A549 (cell line): ENCODE measurements around the gene KIFAP3. TPM values are rescaled to one million over a fixed set of nuclear protein-coding genes. Genes with fewer than 3 reads are reported as not detected.

ENCODE experiments used
- ATAC-seq, 2 experiments: fragments of 200-7000 bp in 1 of 2; fragments of >200 bp in 1 of 2; cut with Nextera tagmentation in 1 of 2; cut with Tn5 transposase in 1 of 2; 3 replicates each; pipeline versions ENCODE4 v1.8.0 to v1.9.1; 2018 to 2020; ENCODE audit warnings: mild to moderate bottlenecking in 1 of 2, moderate library complexity in 1 of 2
- CTCF ChIA-PET: fragments of 300-600 bp; sonication (Branson Sonifier 250); formaldehyde crosslinking; extraction: SDS; loops from one replicate; lab custom pipeline; 2021; ENCODE audit warnings: antibody characterized with exemption, inconsistent platforms; lab: Yijun Ruan, JAX
- POLR2A ChIA-PET: fragments of 350-600 bp; formaldehyde crosslinking; extraction: SDS; loops from one replicate; lab custom pipeline; 2021; ENCODE audit warnings: antibody characterized with exemption, inconsistent platforms; lab: Yijun Ruan, JAX
- DNase-seq, 2 experiments: peaks; one replicate each; pipeline versions ENCODE4 v3.0.0 to v3.0.0-alpha.2; 2011 to 2016; ENCODE audit warnings: low read depth in 1 of 2, low spot score in 1 of 2
- FAIRE-seq: peaks from 2 replicates; lab custom pipeline; 2011; peaks lifted over from hg19 to GRCh38; lab: Jason Lieb, UNC
- H3K27ac ChIP-seq, 2 experiments: fragments of >200 bp; sonication (Bioruptor Twin); formaldehyde crosslinking; 3 replicates each; pipeline ENCODE4 v1.5.1; 2016 to 2017
- H3K4me1 ChIP-seq: fragments of >200 bp; sonication (Bioruptor Twin); formaldehyde crosslinking; 3 replicates; pipeline ENCODE4 v1.6.1; 2016
- H3K4me2 ChIP-seq: fragments of >200 bp; sonication (Bioruptor Twin); formaldehyde crosslinking; 3 replicates; pipeline ENCODE4 v1.6.1; 2016
- H3K4me3 ChIP-seq: fragments of >200 bp; sonication (Bioruptor Twin); formaldehyde crosslinking; 3 replicates; pipeline ENCODE4 v1.5.1; 2016
- H3K9me3 ChIP-seq: fragments of >200 bp; sonication (Bioruptor Twin); formaldehyde crosslinking; 3 replicates; pipeline ENCODE4 v1.6.1; 2016
- BHLHE40 ChIP-seq: IDR thresholded peaks from 2 replicates; pipeline ENCODE4 v1.6.1; 2012; ENCODE audit warnings: low read depth, low read length, inconsistent platforms
- CTCF ChIP-seq: fragments of >200 bp; sonication (Bioruptor Twin); formaldehyde crosslinking; IDR thresholded peaks from 3 replicates; pipeline ENCODE4 v1.5.1; 2016
- EP300 ChIP-seq, 2 experiments: fragments of >200 bp; sonication (Bioruptor Twin); formaldehyde crosslinking; IDR thresholded peaks; 2 replicates in 1 of 2; 3 replicates in 1 of 2; pipeline ENCODE4 v1.6.1; 2016 to 2017
- GATA3 ChIP-seq: IDR thresholded peaks from 2 replicates; pipeline ENCODE4 v1.6.1; 2012; ENCODE audit warnings: borderline replicate concordance
- HOXB13 ChIP-seq: fragments of 250-450 bp; sonication (Bioruptor Pico); IDR thresholded peaks from 2 replicates; pipeline ENCODE4 v1.5.0; 2020; ENCODE audit warnings: low read depth, mild to moderate bottlenecking, moderate library complexity
- KDM1A ChIP-seq: fragments of 200-600 bp; sonication (generic); IDR thresholded peaks from 2 replicates; pipeline ENCODE4 v1.6.1; 2016; ENCODE audit warnings: low read depth, mild to moderate bottlenecking
- KDM5A ChIP-seq: fragments of 200-600 bp; sonication (generic); IDR thresholded peaks from 2 replicates; pipeline ENCODE4 v1.6.1; 2016; ENCODE audit warnings: antibody characterized with exemption, mild to moderate bottlenecking
- MAFK ChIP-seq: fragments of 450-650 bp; IDR thresholded peaks from 2 replicates; pipeline ENCODE4 v1.6.1; 2014; ENCODE audit not compliant: partially characterized antibody
- NFE2L2 ChIP-seq: fragments of 150-350 bp; conservative IDR thresholded peaks from 2 replicates; pipeline ENCODE4 v1.6.1; 2014; ENCODE audit warnings: low read length
- PBX3 ChIP-seq: IDR thresholded peaks from 2 replicates; pipeline ENCODE4 v1.6.1; 2012
- RAD21 ChIP-seq, 2 experiments: fragments of >200 bp in 1 of 2; sonication (Bioruptor Twin) in 1 of 2; formaldehyde crosslinking in 1 of 2; IDR thresholded peaks in 1 of 2; conservative IDR thresholded peaks in 1 of 2; 2 replicates in 1 of 2; 3 replicates in 1 of 2; pipeline ENCODE4 v1.6.1; 2012 to 2018; ENCODE audit warnings: inconsistent platforms in 1 of 2
- RFX5 ChIP-seq: fragments of 450-650 bp; IDR thresholded peaks from 2 replicates; pipeline ENCODE4 v1.7.1; 2014; ENCODE audit warnings: antibody characterized with exemption, mild to moderate bottlenecking, moderate library complexity
- SMC3 ChIP-seq: fragments of >200 bp; sonication (Bioruptor Twin); formaldehyde crosslinking; IDR thresholded peaks from 3 replicates; pipeline ENCODE4 v1.6.1; 2018; ENCODE audit warnings: inconsistent platforms
- TP53 ChIP-seq: fragments of 250-450 bp; sonication (Bioruptor Pico); IDR thresholded peaks from 2 replicates; pipeline ENCODE4 v1.5.0; 2021; ENCODE audit warnings: mild to moderate bottlenecking, moderate library complexity
- ZC3H11A ChIP-seq: fragments of 450-650 bp; IDR thresholded peaks from 2 replicates; pipeline ENCODE4 v1.6.1; 2014; ENCODE audit warnings: antibody characterized with exemption, mild to moderate bottlenecking
- ZNF302 ChIP-seq: fragments of 250-450 bp; sonication (Bioruptor Pico); IDR thresholded peaks from 2 replicates; pipeline ENCODE4 v1.9.0; 2021; ENCODE audit warnings: inconsistent platforms, mild to moderate bottlenecking, moderate library complexity
- WGBS: methylation state at CpG from one replicate; pipeline ENCODE4 v1.1.6; 2017; ENCODE audit errors: missing lambda C conversion rate; 5-methylcytosine and 5-hydroxymethylcytosine counted together
- polyA plus RNA-seq, 4 experiments: library from polyadenylated mRNA; depleted of rRNA in 3 of 4; stranded (reverse); fragments of >200 nt; fragmentation: RNase III in 1 of 4; extraction: RNeasy Plus Mini Kit Qiagen cat#74134 plus additional on column Dnase treatment in 1 of 4; gene quantifications; 2 replicates in 3 of 4; 3 replicates in 1 of 4; pipeline ENCODE4 v1.2.3, GENCODE V29; 2011 to 2017
- TF ChIP-seq, protein P1 (sequence below): fragments of >200 bp; sonication (Bioruptor Twin); formaldehyde crosslinking; IDR thresholded peaks from 3 replicates; pipeline ENCODE4 v1.6.1; 2016

KIFAP3 gene
- polyA plus RNA-seq, 2 of the 4 experiments (the other 2 are of a cell fraction): 11.7 to 19.0 TPM

DNA sequence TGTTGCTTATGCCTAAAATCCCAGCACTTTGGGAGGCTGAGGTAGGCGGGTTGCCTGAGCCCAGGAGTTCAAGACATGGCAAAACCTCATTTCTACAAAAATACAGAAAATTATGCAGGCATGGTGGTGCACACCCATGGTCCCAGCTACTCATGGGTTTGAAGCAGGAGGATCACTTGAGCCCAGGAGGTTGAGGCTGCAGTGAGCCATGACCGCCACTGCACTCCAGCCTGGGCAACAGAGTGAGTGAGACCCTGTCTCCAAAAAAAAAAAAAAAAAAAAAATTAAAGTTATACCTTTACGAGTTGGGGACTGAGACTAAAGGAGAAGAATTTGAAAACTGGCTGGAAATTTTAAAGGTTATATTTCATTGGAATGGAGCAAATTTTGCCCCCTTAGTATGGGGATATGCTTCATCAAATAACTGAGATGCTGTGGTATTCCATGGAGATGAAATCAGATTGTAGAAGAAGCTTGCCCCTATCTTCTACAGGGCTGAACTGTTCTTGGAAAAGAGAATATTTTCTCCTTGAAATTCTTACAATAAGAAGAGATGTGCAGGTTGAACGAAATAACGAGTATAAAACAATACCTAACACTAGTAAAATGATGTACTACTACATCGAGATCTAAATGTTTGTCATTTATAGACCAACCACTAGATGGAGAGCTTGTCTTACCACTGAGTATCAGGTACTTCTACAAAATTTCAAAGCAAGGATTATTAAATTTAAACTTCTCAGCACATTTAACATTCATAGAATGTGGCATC lies 145.9 kb downstream of the KIFAP3 start:
- no peak overlapping the region for H3K27ac ChIP-seq
- H3K4me3 ChIP-seq: no peak overlapping the region
- FAIRE-seq: peak; percentile 95
- H3K9me3 ChIP-seq: no peaks in the 10 kb centered on the region
- H3K4me2 ChIP-seq: no peak overlapping the region
- 27% methylated on average over 6 of the region's 6 CpGs for WGBS
- H3K4me1 ChIP-seq: no peaks in the 10 kb centered on the region
- CTCF ChIA-PET: interaction anchor here (0.8 to 2.5 kb wide), 15 partner anchors 9 to 1293 kb away, joined by 3 to 12 read pairs (median 3); partner anchors contain the start of gene KIFAP3
- TF ChIP-seq ZNF302 (CRISPR knock-in tag) (no peak), KDM1A (no peak), SMC3 (peak; percentile 72), CTCF (peak; percentile 92), RAD21 (conservative IDR thresholded peaks at IDR 0.05 in 1 of 2, IDR thresholded peaks at IDR 0.05 in 1 of 2) (peak; percentile 87 to 89), KDM5A (no peak), HOXB13 (CRISPR knock-in tag) (no peak), TP53 (CRISPR knock-in tag) (no peak), BHLHE40 (no peak), PBX3 (no peak), EP300 (IDR thresholded peaks at IDR 0.05) (no peak), RFX5 (no peak)
- TF ChIP-seq, protein P1, sequence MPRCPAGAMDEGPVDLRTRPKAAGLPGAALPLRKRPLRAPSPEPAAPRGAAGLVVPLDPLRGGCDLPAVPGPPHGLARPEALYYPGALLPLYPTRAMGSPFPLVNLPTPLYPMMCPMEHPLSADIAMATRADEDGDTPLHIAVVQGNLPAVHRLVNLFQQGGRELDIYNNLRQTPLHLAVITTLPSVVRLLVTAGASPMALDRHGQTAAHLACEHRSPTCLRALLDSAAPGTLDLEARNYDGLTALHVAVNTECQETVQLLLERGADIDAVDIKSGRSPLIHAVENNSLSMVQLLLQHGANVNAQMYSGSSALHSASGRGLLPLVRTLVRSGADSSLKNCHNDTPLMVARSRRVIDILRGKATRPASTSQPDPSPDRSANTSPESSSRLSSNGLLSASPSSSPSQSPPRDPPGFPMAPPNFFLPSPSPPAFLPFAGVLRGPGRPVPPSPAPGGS: no peak
- TF ChIP-seq, all 56 proteins: peak for 3
- ATAC-seq (peak; percentile 78 to 89; a peak in 4 of 6 replicates), DNase-seq (peak in 1 of 2 experiments; percentile 60)
- POLR2A ChIA-PET: no interaction called here

- Histone ChIP-seq H3K9me3 (no peaks in the 10 kb centered on the region), H3K4me3 (no peak overlapping the region), H3K4me1 (no peaks in the 10 kb centered on the region), H3K4me2 (no peak overlapping the region), H3K27ac (no peak overlapping the region)
- WGBS: 56% methylated on average over 3 of the region's 3 CpGs
- peak; percentile 50 for TF ChIP-seq MAFK
- TF ChIP-seq NFE2L2: no peak
- TF ChIP-seq GATA3: no peak
- no peak for TF ChIP-seq ZC3H11A
- ATAC-seq (no peak), FAIRE-seq (no peak), DNase-seq (no peak)
- ChIA-PET POLR2A (no interaction called here), CTCF (interaction anchor here (0.5 kb wide), 1 partner anchor 519 kb away, joined by 4 read pairs; no protein-coding TSS in a partner anchor)
Measured at GRCh38 chr1:169925505-169926482, 148.7 kb downstream of the KIFAP3 start.
